GM18517 (cell line): Measurements from ENCODE around the gene MPPED2.

Experiments
- ATAC-seq: cut with Tn5 transposase; IDR thresholded peaks from one replicate; pipeline ENCODE4 v1.9.1; 2021; ENCODE audit warnings: mild to moderate bottlenecking, moderate library complexity; ENCODE audit not compliant: unreplicated experiment

The MPPED2 gene

GRCh38 chr11:30368394-30368793, 217.8 kb downstream of the MPPED2 start:
- ATAC-seq: no peak

- ATAC-seq: no peak
These were observed 220.2 kb downstream of the MPPED2 start for GRCh38 chr11:30365793-30366517.

- no peak for ATAC-seq
These were observed 221.2 kb downstream of the MPPED2 start for GRCh38 chr11:30364837-30365482.

GRCh38 chr11:30364139-30364836, 221.9 kb downstream of the MPPED2 start:
- ATAC-seq: no peak

GRCh38 chr11:30360741-30361140, 225.4 kb downstream of the MPPED2 start:
- ATAC-seq: no peak
